K562 (cell line): ENCODE results near the gene TMEM181. TPM values are rescaled to one million over a fixed set of nuclear protein-coding genes. Genes with fewer than 3 reads are reported as not detected.

Experiments
- ATAC-seq: fragments of 200-7000 bp; cut with Tn5 transposase; 3 replicates; pipeline ENCODE4 v1.9.1; 2020; ENCODE audit warnings: moderate library complexity
- BruUV-seq: library from RNA; stranded (reverse); fragments of 400-500 nt; replicated peaks from 2 replicates; lab custom pipeline; 2021; lab: Mats Ljungman, UMichigan
- CTCF ChIA-PET: fragments of 300-600 bp; formaldehyde crosslinking; extraction: SDS; loops from one replicate; lab custom pipeline; 2021; ENCODE audit warnings: low intra/inter-chr PET ratio; lab: Yijun Ruan, JAX
- POLR2A ChIA-PET: fragments of 300-600, 350-650 bp; sonication (Branson Sonifier 250); formaldehyde crosslinking; extraction: SDS; loops from one replicate; lab custom pipeline; 2021; ENCODE audit warnings: antibody characterized with exemption, inconsistent platforms; lab: Yijun Ruan, JAX
- DNase-seq, 4 experiments: peaks; one replicate each; pipeline versions ENCODE4 v3.0.0 to v3.0.0-alpha.2; 2011 to 2018; ENCODE audit warnings: low spot score in 3 of 4, mixed read lengths in 3 of 4; ENCODE audit errors: extremely low read depth in 1 of 4
- FAIRE-seq: peaks from 2 replicates; lab custom pipeline; 2011; peaks lifted over from hg19 to GRCh38; lab: Jason Lieb, UNC
- H2AFZ ChIP-seq: 2 replicates; pipeline ENCODE4 v1.6.0; 2011; ENCODE audit warnings: low read depth, low read length, control low read depth, inconsistent platforms
- H3K27ac ChIP-seq: fragments of 200-600 bp; 3 replicates; pipeline ENCODE4 v1.8.0; 2011; ENCODE audit warnings: low read depth, mild to moderate bottlenecking, control low read depth, inconsistent platforms, low read length, moderate library complexity, mixed read lengths; ENCODE audit errors: extremely low read depth
- H3K27me3 ChIP-seq, 2 experiments: fragments of 300-600 bp in 1 of 2; 2 replicates in 1 of 2; 3 replicates in 1 of 2; pipeline versions ENCODE4 v1.6.0 to v1.8.0; 2011; ENCODE audit warnings: inconsistent platforms in 2 of 2, low read length in 2 of 2, mild to moderate bottlenecking in 1 of 2, mixed read lengths in 1 of 2, moderate library complexity in 1 of 2; ENCODE audit not compliant: control insufficient read depth in 2 of 2, insufficient read depth in 2 of 2
- H3K36me3 ChIP-seq: fragments of 300-600 bp; 3 replicates; pipeline ENCODE4 v1.8.0; 2011; ENCODE audit warnings: mild to moderate bottlenecking, low read length, inconsistent platforms; ENCODE audit not compliant: control insufficient read depth, insufficient read depth
- H3K4me1 ChIP-seq, 2 experiments: fragments of 200-600 bp in 1 of 2; replicated peaks in 1 of 2; 2 replicates in 1 of 2; 3 replicates in 1 of 2; pipeline versions ENCODE4 v1.5.1 to v1.8.0; 2011; ENCODE audit warnings: inconsistent platforms in 2 of 2, low read length in 2 of 2, mild to moderate bottlenecking in 1 of 2, mixed read lengths in 1 of 2, moderate library complexity in 1 of 2; ENCODE audit not compliant: control insufficient read depth in 2 of 2, insufficient read depth in 2 of 2
- H3K4me2 ChIP-seq: 2 replicates; pipeline ENCODE4 v1.6.1; 2011; ENCODE audit warnings: low read length, control low read depth, inconsistent platforms, mixed read lengths; ENCODE audit not compliant: insufficient read depth
- H3K4me3 ChIP-seq: fragments of 200-600 bp; sonication (generic), shearing (Covaris generic); 2 replicates; pipeline ENCODE4 v1.5.1; 2016; ENCODE audit warnings: control low read depth, inconsistent platforms
- H3K79me2 ChIP-seq: fragments of 200-600 bp; 3 replicates; pipeline ENCODE4 v1.8.0; 2011; ENCODE audit warnings: low read length, inconsistent platforms; ENCODE audit not compliant: control insufficient read depth, insufficient read depth
- H3K9ac ChIP-seq, 2 experiments: 2 replicates each; pipeline versions ENCODE4 v1.6.0 to v1.6.1; 2011; ENCODE audit warnings: low read depth in 2 of 2, low read length in 2 of 2, control low read depth in 1 of 2, inconsistent platforms in 1 of 2, mild to moderate bottlenecking in 1 of 2, mixed read lengths in 1 of 2; ENCODE audit not compliant: insufficient read depth in 1 of 2
- H3K9me1 ChIP-seq: one replicate; pipeline ENCODE4 v1.6.0; 2011; ENCODE audit warnings: inconsistent platforms, mild to moderate bottlenecking, low read length, moderate library complexity; ENCODE audit not compliant: control insufficient read depth, insufficient read depth
- H3K9me3 ChIP-seq: replicated peaks from 2 replicates; pipeline ENCODE4 v1.5.1; 2011; ENCODE audit warnings: low read depth, low read length, inconsistent platforms; ENCODE audit not compliant: control insufficient read depth, insufficient read depth
- H4K20me1 ChIP-seq: replicated peaks from 2 replicates; pipeline ENCODE4 v1.6.1; 2011; ENCODE audit warnings: low read length, inconsistent platforms, mixed read lengths; ENCODE audit not compliant: control insufficient read depth, insufficient read depth
- MYNN ChIP-seq, 2 experiments: sonication (generic); formaldehyde crosslinking in 1 of 2; IDR thresholded peaks; 2 replicates each; pipeline versions ENCODE4 v1.5.0 to v1.6.1; 2016 to 2020; ENCODE audit warnings: antibody characterized with exemption in 1 of 2, missing genetic modification reagents in 1 of 2
- SFPQ ChIP-seq: fragments of 200-400 bp; formaldehyde crosslinking; IDR thresholded peaks from 2 replicates; pipeline ENCODE4 v1.6.1; 2017; ENCODE audit warnings: mild to moderate bottlenecking, low read depth, low read length, moderate library complexity
- ZBTB7A ChIP-seq: IDR thresholded peaks from 2 replicates; pipeline ENCODE4 v1.6.1; 2011; ENCODE audit warnings: low read depth, mild to moderate bottlenecking, low read length, moderate library complexity, borderline replicate concordance; ENCODE audit not compliant: control insufficient read depth
- ZC3H8 ChIP-seq: fragments of 450-650 bp; IDR thresholded peaks from 2 replicates; pipeline ENCODE4 v1.6.1; 2017
- ZNF436 ChIP-seq: fragments of 250-450, 450-650 bp; sonication (Bioruptor Pico); formaldehyde crosslinking; IDR thresholded peaks from 2 replicates; pipeline ENCODE4 v1.7.0; 2020; ENCODE audit warnings: mild to moderate bottlenecking
- ZNF77 ChIP-seq: fragments of 250-450 bp; sonication (Bioruptor Pico); IDR thresholded peaks from 2 replicates; pipeline ENCODE4 v1.5.0; 2020
- WGBS: fragments of 100-300 bp; shearing (Covaris generic); methylation state at CpG from one replicate; pipeline ENCODE4 v1.1.6; 2016; ENCODE audit warnings: low coverage, mixed read lengths; ENCODE audit not compliant: insufficient coverage; ENCODE audit errors: missing lambda C conversion rate; 5-methylcytosine and 5-hydroxymethylcytosine counted together
- in situ Hi-C: fragments of 300-500 bp; cut with MboI; formaldehyde crosslinking; loops from 4 replicates; pipeline ENCODE4 v1.15.0; 2018; ENCODE audit warnings: inconsistent platforms, mixed read lengths
- intact Hi-C: fragments of 100-400 bp; cut with micrococcal nuclease; formaldehyde crosslinking; loops from 2 replicates; pipeline ENCODE4 v1.14.2; 2022
- polyA plus RNA-seq, 8 experiments: library from polyadenylated mRNA; depleted of rRNA in 4 of 8; stranded (reverse) in 5 of 8; unstranded in 3 of 8; fragments of >200 nt; fragmentation: Nextera tagmentation in 2 of 8; fragmentation: Illumina TruSeq in 1 of 8; extraction: Ambion mirVana in 2 of 8; extraction: Trizol in 1 of 8; gene quantifications; 2 replicates each; pipeline versions ENCODE4 v1.2.1 to v1.2.3, GENCODE V29; 2011 to 2014; ENCODE audit warnings: inconsistent platforms in 1 of 8, missing spikeins in 1 of 8
- total RNA-seq, 7 experiments: library from RNA; depleted of rRNA in 6 of 7; stranded (reverse); fragments of >200 nt in 6 of 7; fragmentation: Illumina TruSeq in 2 of 7; extraction: Trizol in 2 of 7; gene quantifications; 2 replicates each; pipeline versions ENCODE4 v1.2.1 to v1.2.3, GENCODE V29; 2011 to 2021; ENCODE audit warnings: low replicate concordance in 1 of 7

The TMEM181 gene
- total and polyA plus RNA-seq, 9 of the 15 experiments (the other 6 are each of a cell fraction or from before 2014, with no cell fraction given), result 5.6 to 27.2 (median 19.9) TPM

GRCh38 chr6:158567152-158567551 is 7.3 kb downstream of the TMEM181 start:
- Histone ChIP-seq H3K4me2 (no peak overlapping the region), H3K4me3 (no peak overlapping the region), H3K36me3 (peaks cover 38% of the 10 kb centered on the region; the same call in 2 of the 3 replicates), H3K27ac (no peak overlapping the region), H3K9ac (peak overlapping the region in 1 of 2 experiments; percentile 47; a peak in 1 of 4 replicates), H2AFZ (no peak overlapping the region), H3K9me3 (no peaks in the 10 kb centered on the region), H3K79me2 (peaks cover 90% of the 10 kb centered on the region), H3K4me1 (peaks cover 17 to 41% of the 10 kb centered on the region in 2 experiments; a peak in 4 of 5 replicates), H3K9me1 (peaks cover 12% of the 10 kb centered on the region), H4K20me1 (peaks cover 48% of the 10 kb centered on the region), H3K27me3 (no peaks in the 10 kb centered on the region)
- no peak for ATAC-seq
- DNase-seq, result no peak
- 62% methylated on average over 10 of the region's 10 CpGs for WGBS
- ChIA-PET POLR2A (interaction anchor here (0.6 to 3.1 kb wide), 5 partner anchors 9 to 21 kb away, joined by 3 to 14 read pairs (median 4); no protein-coding TSS in a partner anchor), CTCF (no interaction called here)
- intact Hi-C loops, result no loop called here
- no TSS peak for BruUV-seq
- in situ Hi-C loops, result no loop called here
- no peak for TF ChIP-seq ZNF436 (CRISPR knock-in tag)
- no peak for TF ChIP-seq MYNN (IDR thresholded peaks at IDR 0.05)
- TF ChIP-seq MYNN (CRISPR knock-in tag; IDR thresholded peaks at IDR 0.05), result no peak
- no peak for TF ChIP-seq ZBTB7A
- TF ChIP-seq ZC3H8, result no peak
- TF ChIP-seq SFPQ, result no peak
- TF ChIP-seq ZNF77 (CRISPR knock-in tag), result no peak
- FAIRE-seq, result no peak
